Measurements from ENCODE around the gene ZNF511.
A peak's percentile ranks its signal among the peaks of the same experiment; 100 is the strongest.
"Not testable (repeated sequence)": the region's sequence is repeated elsewhere in the genome, so short reads cannot be mapped to it uniquely, and the experiment has no call there.

Gene ZNF511

GRCh38 chr10:133262696-133263095, 46.0 kb upstream of the ZNF511 start:
- H3K4me3 ChIP-seq (ENCODE audit: low read depth, low read length): no peak overlapping the region
- CTCF ChIA-PET: interaction anchor here (0.6 to 1.0 kb wide), 2 partner anchors 24 to 119 kb away, joined by 3 read pairs; no protein-coding TSS in a partner anchor
- no peak overlapping the region for H3K27ac ChIP-seq (ENCODE audit: extremely low read depth, low read depth, low read length)
- POLR2A ChIA-PET: interaction anchor here (0.7 kb wide), 1 partner anchor 40 kb away, joined by 3 read pairs; no protein-coding TSS in a partner anchor
- peaks cover 3% of the 10 kb centered on the region for H3K4me1 ChIP-seq (ENCODE audit: control insufficient read depth, insufficient read depth, low read length)
- no peaks in the 10 kb centered on the region for H3K9me3 ChIP-seq (ENCODE audit: control insufficient read depth, insufficient read depth, low read depth, low read length)
- peak; percentile 33; the same call in 1 of the 2 replicates for TF ChIP-seq ZIC2 (tag by site-specific recombination; IDR thresholded peaks at IDR 0.05)
- no peak for TF ChIP-seq ZNF121 (tag by site-specific recombination; IDR thresholded peaks at IDR 0.05)
- no peak for TF ChIP-seq PRDM2 (tag by site-specific recombination; IDR thresholded peaks at IDR 0.05; ENCODE audit: borderline replicate concordance)
- H3K36me3 ChIP-seq (ENCODE audit: control insufficient read depth in 2 of 2, insufficient read depth in 1 of 2, low read length in 2 of 2): no peaks in the 10 kb centered on the region

- no peaks in the 10 kb centered on the region for H3K9me3 ChIP-seq (ENCODE audit: control insufficient read depth, insufficient read depth, low read depth, low read length)
- H3K4me1 ChIP-seq (ENCODE audit: control insufficient read depth, insufficient read depth, low read length): peaks cover 3% of the 10 kb centered on the region
- H3K4me3 ChIP-seq (ENCODE audit: low read depth, low read length): no peak overlapping the region
- H3K27ac ChIP-seq (ENCODE audit: extremely low read depth, low read depth, low read length): no peak overlapping the region
- peaks cover 0 to 3% of the 10 kb centered on the region in 2 experiments; a peak in 1 of 3 replicates for H3K36me3 ChIP-seq (ENCODE audit: control insufficient read depth in 2 of 2, insufficient read depth in 1 of 2, low read length in 2 of 2)
- ChIA-PET POLR2A (no interaction called here), CTCF (interaction anchor here (1.0 kb wide), 1 partner anchor 120 kb away, joined by 3 read pairs; no protein-coding TSS in a partner anchor)
- TF ChIP-seq ZNF2 (tag by site-specific recombination; IDR thresholded peaks at IDR 0.05) (no peak), GLIS1 (tag by site-specific recombination; IDR thresholded peaks at IDR 0.05) (peak; percentile 58)
Measured at GRCh38 chr10:133263674-133264073, 45.0 kb upstream of the ZNF511 start.

GRCh38 chr10:133264461-133264860, 44.3 kb upstream of the ZNF511 start:
- TF ChIP-seq KLF1 (tag by site-specific recombination; IDR thresholded peaks at IDR 0.05) (no peak), ZNF670 (tag by site-specific recombination; IDR thresholded peaks at IDR 0.05; ENCODE audit: low read depth) (no peak), ZNF747 (tag by site-specific recombination; IDR thresholded peaks at IDR 0.05) (no peak), ZNF600 (tag by site-specific recombination; IDR thresholded peaks at IDR 0.05) (no peak), ZNF391 (tag by site-specific recombination; IDR thresholded peaks at IDR 0.05; ENCODE audit: borderline replicate concordance, low read depth) (no peak)
- Histone ChIP-seq H3K4me3 (ENCODE audit: low read depth, low read length) (no peak overlapping the region), H3K36me3 (ENCODE audit: control insufficient read depth in 2 of 2, insufficient read depth in 1 of 2, low read length in 2 of 2) (peaks cover 0 to 5% of the 10 kb centered on the region in 2 experiments; a peak in 1 of 3 replicates), H3K27ac (ENCODE audit: extremely low read depth, low read depth, low read length) (no peak overlapping the region), H3K9me3 (ENCODE audit: control insufficient read depth, insufficient read depth, low read depth, low read length) (no peaks in the 10 kb centered on the region), H3K4me1 (ENCODE audit: control insufficient read depth, insufficient read depth, low read length) (peaks cover 3% of the 10 kb centered on the region)
- CTCF ChIA-PET: no interaction called here
- POLR2A ChIA-PET: no interaction called here

GRCh38 chr10:133265052-133265451, 43.7 kb upstream of the ZNF511 start:
- H3K4me1 ChIP-seq (ENCODE audit: control insufficient read depth, insufficient read depth, low read length); POLR2A ChIA-PET; H3K27ac ChIP-seq (ENCODE audit: extremely low read depth, low read depth, low read length); CTCF ChIA-PET; H3K4me3 ChIP-seq (ENCODE audit: low read depth, low read length); H3K9me3 ChIP-seq (ENCODE audit: control insufficient read depth, insufficient read depth, low read depth, low read length); H3K36me3 ChIP-seq (ENCODE audit: control insufficient read depth in 2 of 2, insufficient read depth in 1 of 2, low read length in 2 of 2): not testable (repeated sequence)

Data from HEK293 (cell line).